Mesenchymal stem cell (in vitro differentiated cells and primary cell): ENCODE data around the gene PKN1.

ENCODE experiments used
- DNase-seq: peaks from one replicate; pipeline ENCODE4 v3.0.0-alpha.2; 2013
- H2AFZ ChIP-seq: one replicate; pipeline ENCODE4 v1.6.1; 2013; ENCODE audit warnings: low read depth, mild to moderate bottlenecking, control low read depth, inconsistent platforms, low read length, moderate library complexity
- H2AK5ac ChIP-seq: 2 replicates; pipeline ENCODE4 v1.6.1; 2013; ENCODE audit warnings: low read length, moderate library complexity, mild to moderate bottlenecking, inconsistent platforms; ENCODE audit not compliant: severe bottlenecking
- H2BK120ac ChIP-seq: one replicate; pipeline ENCODE4 v1.6.1; 2013; ENCODE audit warnings: low read depth, mild to moderate bottlenecking, inconsistent platforms, low read length, moderate library complexity
- H2BK12ac ChIP-seq, 2 experiments: one replicate each; pipeline ENCODE4 v1.6.1; 2013; ENCODE audit warnings: inconsistent platforms in 2 of 2, low read length in 2 of 2, mild to moderate bottlenecking in 2 of 2, moderate library complexity in 2 of 2, control low read depth in 1 of 2
- H2BK15ac ChIP-seq: one replicate; pipeline ENCODE4 v1.6.1; 2013; ENCODE audit warnings: mild to moderate bottlenecking, low read depth, inconsistent platforms; ENCODE audit not compliant: poor library complexity, severe bottlenecking
- H2BK5ac ChIP-seq: 2 replicates; pipeline ENCODE4 v1.6.1; 2013; ENCODE audit warnings: low read depth, mild to moderate bottlenecking, low read length, control low read depth, inconsistent platforms; ENCODE audit not compliant: poor library complexity, severe bottlenecking
- H3K14ac ChIP-seq, 2 experiments: one replicate each; pipeline ENCODE4 v1.6.1; 2013; ENCODE audit warnings: inconsistent platforms in 2 of 2, low read length in 2 of 2, control low read depth in 1 of 2, mild to moderate bottlenecking in 1 of 2, moderate library complexity in 1 of 2
- H3K18ac ChIP-seq, 2 experiments: one replicate each; pipeline ENCODE4 v1.6.1; 2013; ENCODE audit warnings: inconsistent platforms in 2 of 2, low read length in 2 of 2, control low read depth in 1 of 2, low read depth in 1 of 2, mild to moderate bottlenecking in 1 of 2
- H3K23ac ChIP-seq, 2 experiments: one replicate each; pipeline ENCODE4 v1.6.1; 2013; ENCODE audit warnings: inconsistent platforms in 2 of 2, low read length in 2 of 2, mild to moderate bottlenecking in 2 of 2, moderate library complexity in 2 of 2, control low read depth in 1 of 2
- H3K27ac ChIP-seq: 2 replicates; pipeline ENCODE4 v1.5.1; 2013; ENCODE audit warnings: mild to moderate bottlenecking, moderate library complexity, low read length, control low read depth, inconsistent platforms; ENCODE audit not compliant: poor library complexity, severe bottlenecking
- H3K27me3 ChIP-seq, 2 experiments: 2 replicates each; pipeline versions ENCODE4 v1.6.1 to v1.7.0; 2013; ENCODE audit warnings: low read length in 2 of 2, mild to moderate bottlenecking in 2 of 2, moderate library complexity in 2 of 2, control low read depth in 1 of 2, inconsistent platforms in 1 of 2; ENCODE audit not compliant: control insufficient read depth in 1 of 2, insufficient read depth in 1 of 2
- H3K36me3 ChIP-seq, 2 experiments: 2 replicates each; pipeline versions ENCODE4 v1.6.1 to v1.7.0; 2013; ENCODE audit warnings: low read length in 2 of 2, control low read depth in 1 of 2, inconsistent platforms in 1 of 2, low read depth in 1 of 2, mild to moderate bottlenecking in 1 of 2; ENCODE audit not compliant: insufficient read depth in 2 of 2, control insufficient read depth in 1 of 2
- H3K4ac ChIP-seq, 2 experiments: one replicate each; pipeline ENCODE4 v1.6.1; 2013; ENCODE audit warnings: inconsistent platforms in 2 of 2, low read length in 2 of 2, mild to moderate bottlenecking in 2 of 2, moderate library complexity in 2 of 2, control low read depth in 1 of 2, low read depth in 1 of 2
- H3K4me1 ChIP-seq: 2 replicates; pipeline ENCODE4 v1.6.1; 2013; ENCODE audit warnings: low read depth, low read length, control low read depth; ENCODE audit not compliant: control insufficient read depth, insufficient read depth
- H3K4me2 ChIP-seq: 2 replicates; pipeline ENCODE4 v1.6.1; 2013; ENCODE audit warnings: low read length, mild to moderate bottlenecking, inconsistent platforms; ENCODE audit not compliant: poor library complexity, severe bottlenecking
- H3K4me3 ChIP-seq, 2 experiments: 2 replicates each; pipeline versions ENCODE4 v1.5.1 to v1.7.0; 2013; ENCODE audit warnings: low read length in 2 of 2, mild to moderate bottlenecking in 2 of 2, control low read depth in 1 of 2, low read depth in 1 of 2; ENCODE audit not compliant: insufficient read depth in 1 of 2
- H3K79me1 ChIP-seq: replicated peaks from 2 replicates; pipeline ENCODE4 v1.6.1; 2013; ENCODE audit warnings: mild to moderate bottlenecking, control low read depth, low read length, inconsistent platforms; ENCODE audit not compliant: poor library complexity, severe bottlenecking
- H3K9ac ChIP-seq: 2 replicates; pipeline ENCODE4 v1.7.0; 2013; ENCODE audit warnings: mild to moderate bottlenecking, low read length, moderate library complexity
- H3K9me3 ChIP-seq: 2 replicates; pipeline ENCODE4 v1.7.0; 2013; ENCODE audit warnings: mild to moderate bottlenecking, low read length; ENCODE audit not compliant: control insufficient read depth
- H4K8ac ChIP-seq: one replicate; pipeline ENCODE4 v1.6.1; 2013; ENCODE audit warnings: inconsistent platforms, mild to moderate bottlenecking, low read length, moderate library complexity
- H4K91ac ChIP-seq: one replicate; pipeline ENCODE4 v1.6.1; 2013; ENCODE audit warnings: mild to moderate bottlenecking, low read length, inconsistent platforms
- WGBS: methylation state at CpG from one replicate; pipeline ENCODE4 v1.1.7; 2013; ENCODE audit warnings: mixed read lengths; 5-methylcytosine and 5-hydroxymethylcytosine counted together

Gene PKN1

DNA sequence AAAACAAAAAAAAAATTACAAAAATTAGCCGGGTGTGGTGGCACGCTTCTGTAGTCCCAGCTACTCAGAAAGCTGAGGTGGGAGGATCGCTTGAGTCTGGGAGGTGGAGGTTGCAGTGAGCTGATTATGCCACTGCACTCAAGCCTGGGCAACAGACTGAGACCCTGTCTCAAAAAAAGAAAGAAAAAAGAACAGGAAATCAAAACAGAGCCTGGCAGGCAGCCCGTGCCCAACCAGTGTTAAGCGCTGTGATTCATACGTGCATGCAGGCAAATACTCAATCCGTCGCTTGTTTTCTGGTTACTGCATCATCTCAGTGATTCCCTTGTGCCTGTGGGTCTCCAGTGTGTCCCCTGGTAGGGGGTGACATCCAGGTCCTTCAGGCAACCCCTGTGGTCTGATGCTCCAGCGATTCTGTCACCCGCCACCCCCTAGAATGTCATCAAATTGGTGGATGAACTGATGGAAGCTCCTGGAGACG is 32.1 kb upstream of the PKN1 start:
- Histone ChIP-seq H3K18ac (no peak overlapping the region), H3K27ac (no peak overlapping the region), H2BK120ac (no peak overlapping the region)

DNA sequence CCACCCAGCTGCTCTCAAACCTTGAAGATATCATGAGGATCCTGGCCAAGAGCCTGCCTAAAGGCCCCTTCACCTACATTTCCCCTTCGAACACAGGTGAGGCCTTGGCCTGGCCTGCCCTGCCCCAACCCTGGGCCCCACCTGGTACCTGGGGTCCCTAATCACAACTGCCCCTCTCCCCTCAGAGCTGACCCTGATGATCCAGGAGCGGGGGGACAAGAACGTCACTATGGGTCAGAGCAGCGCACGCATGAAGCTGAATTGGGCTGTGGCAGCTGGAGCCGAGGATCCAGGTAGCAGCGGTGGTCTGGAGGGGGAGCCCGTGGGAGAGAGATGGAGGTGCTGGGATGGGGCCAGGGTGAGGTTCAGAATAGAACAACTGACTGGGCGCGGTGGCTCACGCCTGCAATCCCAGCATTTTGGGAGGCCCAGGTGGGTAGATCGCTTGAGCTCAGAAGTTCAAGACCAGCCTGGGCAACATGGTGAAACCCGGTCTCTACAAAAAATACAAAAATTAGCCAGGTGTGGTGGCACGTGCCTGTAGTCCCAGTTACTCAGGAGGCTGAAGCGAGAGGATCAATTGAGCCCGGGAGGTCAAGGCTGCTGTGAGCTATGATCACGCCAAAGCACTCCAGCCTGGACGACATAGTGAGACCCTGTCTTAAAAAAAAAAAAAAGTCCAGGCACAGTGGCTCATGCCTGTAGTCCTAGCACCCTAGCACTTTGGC is 31.5 kb upstream of the PKN1 start:
- WGBS, result 97% methylated on average over 18 of the region's 18 CpGs
- H3K27ac ChIP-seq, result no peak overlapping the region
- no peak overlapping the region for H2BK5ac ChIP-seq
- peaks cover 16% of the 10 kb centered on the region for H3K4me1 ChIP-seq
- no peak for DNase-seq
- no peak overlapping the region for H4K91ac ChIP-seq
- H2BK120ac ChIP-seq, result no peak overlapping the region
- H3K18ac ChIP-seq, result no peak overlapping the region
- no peak overlapping the region for H2BK15ac ChIP-seq
- H3K9me3 ChIP-seq, result no peaks in the 10 kb centered on the region
- H3K23ac ChIP-seq, result no peak overlapping the region
- H3K79me1 ChIP-seq, result peaks cover 1% of the 10 kb centered on the region
- no peak overlapping the region for H3K4me2 ChIP-seq
- H3K14ac ChIP-seq, result no peak overlapping the region
- H4K8ac ChIP-seq, result no peak overlapping the region
- no peaks in the 10 kb centered on the region for H3K27me3 ChIP-seq
- H3K4me3 ChIP-seq, result no peak overlapping the region
- no peak overlapping the region for H2AFZ ChIP-seq
- H3K9ac ChIP-seq, result peak overlapping the region; percentile 75
- no peak overlapping the region for H2BK12ac ChIP-seq
- no peak overlapping the region for H3K4ac ChIP-seq
- peak overlapping the region; percentile 22 for H2AK5ac ChIP-seq
- H3K36me3 ChIP-seq, result peaks cover 37 to 53% of the 10 kb centered on the region in 2 experiments

More for the DNA sequence above, 32.1 kb upstream of the PKN1 start:
- H2BK15ac ChIP-seq, result no peak overlapping the region
- H4K8ac ChIP-seq, result no peak overlapping the region
- H3K14ac ChIP-seq, result no peak overlapping the region
- H2AFZ ChIP-seq, result no peak overlapping the region
- peaks cover 12% of the 10 kb centered on the region for H3K4me1 ChIP-seq
- no peak overlapping the region for H3K4me3 ChIP-seq
- H3K9me3 ChIP-seq, result no peaks in the 10 kb centered on the region
- H3K4ac ChIP-seq, result no peak overlapping the region
- WGBS, result 93% methylated on average over 11 of the region's 11 CpGs
- DNase-seq, result no peak
- no peak overlapping the region for H3K9ac ChIP-seq
- H3K23ac ChIP-seq, result no peak overlapping the region
- H3K27me3 ChIP-seq, result no peaks in the 10 kb centered on the region
- no peak overlapping the region for H3K4me2 ChIP-seq
- no peak overlapping the region for H2BK12ac ChIP-seq
- H3K79me1 ChIP-seq, result peaks cover 1% of the 10 kb centered on the region
- no peak overlapping the region for H4K91ac ChIP-seq
- no peak overlapping the region for H2AK5ac ChIP-seq
- H2BK5ac ChIP-seq, result no peak overlapping the region
- peaks cover 39 to 55% of the 10 kb centered on the region in 2 experiments for H3K36me3 ChIP-seq

GRCh38 chr19:14402332-14403144 is 30.6 kb upstream of the PKN1 start:
- Histone ChIP-seq H2BK12ac (peak overlapping the region in 1 of 2 experiments; percentile 39), H3K4me1 (peaks cover 16% of the 10 kb centered on the region), H3K27me3 (no peaks in the 10 kb centered on the region)

More at GRCh38 chr19:14402332-14403144, 30.6 kb upstream of the PKN1 start:
- no peak overlapping the region for H4K91ac ChIP-seq
- peak overlapping the region; percentile 16 for H2BK15ac ChIP-seq
- no peak overlapping the region for H3K18ac ChIP-seq
- H3K79me1 ChIP-seq, result peaks cover 4% of the 10 kb centered on the region
- H3K36me3 ChIP-seq, result peaks cover 45 to 60% of the 10 kb centered on the region in 2 experiments
- peak overlapping the region; percentile 49 for H2AK5ac ChIP-seq
- WGBS, result 74% methylated on average over 20 of the region's 26 CpGs
- no peak overlapping the region for H3K27ac ChIP-seq
- H3K23ac ChIP-seq, result peak overlapping the region in 1 of 2 experiments; percentile 68
- H3K14ac ChIP-seq, result no peak overlapping the region
- peak overlapping the region; percentile 75 for H3K9ac ChIP-seq
- no peak overlapping the region for H3K4me2 ChIP-seq
- H2BK5ac ChIP-seq, result no peak overlapping the region
- H3K9me3 ChIP-seq, result no peaks in the 10 kb centered on the region
- DNase-seq, result peak; percentile 86
- no peak overlapping the region for H3K4ac ChIP-seq
- no peak overlapping the region for H2BK120ac ChIP-seq
- no peak overlapping the region for H4K8ac ChIP-seq
- no peak overlapping the region for H3K4me3 ChIP-seq
- no peak overlapping the region for H2AFZ ChIP-seq
